Adrenal gland (tissue), 5 donors: Measurements from ENCODE around the gene CLEC11A.

Experiments used
- CTCF ChIP-seq, 6 experiments: fragments of 450-650 bp in 4 of 6; fragments of 200-600 bp in 2 of 6; sonication (generic) in 1 of 6; IDR thresholded peaks; 1 replicate in 5 of 6; 2 replicates in 1 of 6; pipeline versions ENCODE4 v1.5.1 to v1.8.0; 2016 to 2021; ENCODE audit warnings: antibody characterized with exemption in 6 of 6, mild to moderate bottlenecking in 2 of 6, moderate library complexity in 1 of 6
- POLR2A ChIP-seq, 2 donors: fragments of 450-650 bp; IDR thresholded peaks; one replicate each; pipeline ENCODE4 v1.6.1; 2017; ENCODE audit warnings: antibody characterized with exemption in 2 of 2, mild to moderate bottlenecking in 2 of 2, moderate library complexity in 1 of 2
- donor health status: DM: no; HTN: no; CAD: no.

GRCh38 chr19:50697414-50698124 lies 25.6 kb upstream of the CLEC11A start:
- no peak for TF ChIP-seq CTCF (IDR thresholded peaks at IDR 0.05)
- no peak for TF ChIP-seq POLR2A (IDR thresholded peaks at IDR 0.05)
